Measurements from ENCODE around the gene SMIM15.

SMIM15 gene

GRCh38 chr5:61160497-61160896, 1.8 kb downstream of the SMIM15 start:
- in situ Hi-C loops (cut with MboI; ENCODE audit: low sequenced_read_pairs) = no loop called here

GRCh38 chr5:61159836-61160235, 2.4 kb downstream of the SMIM15 start:
- in situ Hi-C loops (cut with MboI; ENCODE audit: low sequenced_read_pairs) = no loop called here

- in situ Hi-C loops (cut with MboI; ENCODE audit: low sequenced_read_pairs) = no loop called here
Measured at GRCh38 chr5:61159070-61159469, 3.2 kb downstream of the SMIM15 start.

- in situ Hi-C loops (cut with MboI; ENCODE audit: low sequenced_read_pairs) = no loop called here
Measured at GRCh38 chr5:61151893-61152292, 10.4 kb downstream of the SMIM15 start.

- in situ Hi-C loops (cut with MboI; ENCODE audit: low sequenced_read_pairs) = no loop called here
Measured at GRCh38 chr5:61148515-61148914, 13.8 kb downstream of the SMIM15 start.

- in situ Hi-C loops (cut with MboI; ENCODE audit: low sequenced_read_pairs) = no loop called here
Measured at GRCh38 chr5:61142811-61143210, 19.5 kb downstream of the SMIM15 start.

- in situ Hi-C loops (cut with MboI; ENCODE audit: low sequenced_read_pairs) = no loop called here
Measured at GRCh38 chr5:61142391-61142790, 19.9 kb downstream of the SMIM15 start.

- in situ Hi-C loops (cut with MboI; ENCODE audit: low sequenced_read_pairs) = no loop called here
Measured at GRCh38 chr5:61141801-61142200, 20.5 kb downstream of the SMIM15 start.

GRCh38 chr5:61139931-61140330, 22.3 kb downstream of the SMIM15 start:
- in situ Hi-C loops (cut with MboI; ENCODE audit: low sequenced_read_pairs) = no loop called here

GRCh38 chr5:61139094-61139873, 23.0 kb downstream of the SMIM15 start:
- in situ Hi-C loops (cut with MboI; ENCODE audit: low sequenced_read_pairs) = no loop called here

- in situ Hi-C loops (cut with MboI; ENCODE audit: low sequenced_read_pairs) = no loop called here
Measured at GRCh38 chr5:61137835-61138234, 24.4 kb downstream of the SMIM15 start.

- in situ Hi-C loops (cut with MboI; ENCODE audit: low sequenced_read_pairs) = no loop called here
Measured at GRCh38 chr5:61132559-61132958, 29.7 kb downstream of the SMIM15 start.

GRCh38 chr5:61130289-61130688, 32.0 kb downstream of the SMIM15 start:
- in situ Hi-C loops (cut with MboI; ENCODE audit: low sequenced_read_pairs) = no loop called here

GRCh38 chr5:61123145-61123544, 39.1 kb downstream of the SMIM15 start:
- in situ Hi-C loops (cut with MboI; ENCODE audit: low sequenced_read_pairs) = no loop called here

GRCh38 chr5:61120534-61120933, 41.7 kb downstream of the SMIM15 start:
- in situ Hi-C loops (cut with MboI; ENCODE audit: low sequenced_read_pairs) = no loop called here

- in situ Hi-C loops (cut with MboI; ENCODE audit: low sequenced_read_pairs) = no loop called here
Measured at GRCh38 chr5:61119066-61119465, 43.2 kb downstream of the SMIM15 start.

GRCh38 chr5:61115968-61116367, 46.3 kb downstream of the SMIM15 start:
- in situ Hi-C loops (cut with MboI; ENCODE audit: low sequenced_read_pairs) = no loop called here

- in situ Hi-C loops (cut with MboI; ENCODE audit: low sequenced_read_pairs) = no loop called here
Measured at GRCh38 chr5:61114441-61114840, 47.8 kb downstream of the SMIM15 start.

Data from HL-60/S4 treated with retinoic acid at 250 ng/mL for 4 days and 3 days (cell line).